ENCODE measurements around the gene TLCD2.
"Not testable (repeated sequence)": the region's sequence is repeated elsewhere in the genome, so short reads cannot be mapped to it uniquely, and the experiment has no call there.

The TLCD2 gene

GRCh38 chr17:1663934-1664333 is 46.2 kb downstream of the TLCD2 start:
- not testable (repeated sequence) for H3K27ac ChIP-seq (replicated peaks; ENCODE audit: low read length); H3K4ac ChIP-seq (ENCODE audit: low read length); H3K27me3 ChIP-seq (ENCODE audit: control insufficient read depth in 3 of 3, insufficient read depth in 3 of 3, low read depth in 1 of 3, low read length in 3 of 3); H2AK5ac ChIP-seq (ENCODE audit: low read depth, low read length); H3K9ac ChIP-seq (ENCODE audit: low read depth, low read length, poor library complexity); H3K4me3 ChIP-seq (ENCODE audit: low read length in 2 of 2); H2BK120ac ChIP-seq (ENCODE audit: low read depth, low read length); H3K14ac ChIP-seq (ENCODE audit: low read length); H2BK15ac ChIP-seq (ENCODE audit: low read length); H3K9me3 ChIP-seq (replicated peaks in 1 of 2; ENCODE audit: control insufficient read depth in 2 of 2, insufficient read depth in 1 of 2, low read depth in 1 of 2, low read length in 2 of 2); H3K4me2 ChIP-seq (ENCODE audit: insufficient read depth, low read length, poor library complexity, severe bottlenecking); H2BK12ac ChIP-seq (ENCODE audit: low read length); DNase-seq (ENCODE audit: low spot score); H4K91ac ChIP-seq (ENCODE audit: low read depth, low read length, poor library complexity); H2BK5ac ChIP-seq (ENCODE audit: low read length); H4K8ac ChIP-seq (ENCODE audit: low read depth, low read length); H3K4me1 ChIP-seq (ENCODE audit: control insufficient read depth in 2 of 2, insufficient read depth in 1 of 2, low read depth in 1 of 2, low read length in 2 of 2); H3K18ac ChIP-seq (ENCODE audit: low read length); H3K23ac ChIP-seq (ENCODE audit: low read depth, low read length, poor library complexity); H3K79me1 ChIP-seq (ENCODE audit: low read depth, low read length); H2AFZ ChIP-seq (ENCODE audit: low read length)
- peaks cover 48 to 97% of the 10 kb centered on the region in 2 donors for H3K36me3 ChIP-seq (replicated peaks in 1 of 2; ENCODE audit: control insufficient read depth in 2 of 2, insufficient read depth in 2 of 2, low read length in 2 of 2)
- no CpG with 5 or more reads among the region's 5 CpGs for WGBS, 2 donors (ENCODE audit: extremely low coverage in 2 of 2, insufficient read length in 2 of 2, insufficient replicate concordance in 1 of 2)

GRCh38 chr17:1661045-1661444 is 49.1 kb downstream of the TLCD2 start:
- Histone ChIP-seq H2BK12ac (ENCODE audit: low read length) (no peak overlapping the region), H3K36me3 (replicated peaks in 1 of 2; ENCODE audit: control insufficient read depth in 2 of 2, insufficient read depth in 2 of 2, low read length in 2 of 2) (peaks cover 57 to 98% of the 10 kb centered on the region in 2 donors), H3K27me3 (ENCODE audit: control insufficient read depth in 3 of 3, insufficient read depth in 3 of 3, low read depth in 1 of 3, low read length in 3 of 3) (no peaks in the 10 kb centered on the region), H3K27ac (replicated peaks; ENCODE audit: low read length) (no peak overlapping the region), H3K4me2 (ENCODE audit: insufficient read depth, low read length, poor library complexity, severe bottlenecking) (no peak overlapping the region), H2BK15ac (ENCODE audit: low read length) (no peak overlapping the region), H3K23ac (ENCODE audit: low read depth, low read length, poor library complexity) (no peak overlapping the region), H3K14ac (ENCODE audit: low read length) (no peak overlapping the region), H3K4ac (ENCODE audit: low read length) (no peak overlapping the region), H3K4me3 (ENCODE audit: low read length in 2 of 2) (no peak overlapping the region), H2AK5ac (ENCODE audit: low read depth, low read length) (no peak overlapping the region), H2BK5ac (ENCODE audit: low read length) (no peak overlapping the region), H4K91ac (ENCODE audit: low read depth, low read length, poor library complexity) (no peak overlapping the region), H4K8ac (ENCODE audit: low read depth, low read length) (no peak overlapping the region), H3K9me3 (replicated peaks in 1 of 2; ENCODE audit: control insufficient read depth in 2 of 2, insufficient read depth in 1 of 2, low read depth in 1 of 2, low read length in 2 of 2) (peaks cover 0 to 4% of the 10 kb centered on the region in 2 donors), H3K9ac (ENCODE audit: low read depth, low read length, poor library complexity) (no peak overlapping the region), H3K79me1 (ENCODE audit: low read depth, low read length) (peaks cover 1% of the 10 kb centered on the region), H3K18ac (ENCODE audit: low read length) (no peak overlapping the region), H2BK120ac (ENCODE audit: low read depth, low read length) (no peak overlapping the region), H3K4me1 (ENCODE audit: control insufficient read depth in 2 of 2, insufficient read depth in 1 of 2, low read depth in 1 of 2, low read length in 2 of 2) (no peaks in the 10 kb centered on the region), H2AFZ (ENCODE audit: low read length) (no peak overlapping the region)
- no peak for DNase-seq (ENCODE audit: low spot score)
- WGBS, 2 donors (ENCODE audit: extremely low coverage in 2 of 2, insufficient read length in 2 of 2, insufficient replicate concordance in 1 of 2), result no CpG with 5 or more reads among the region's 12 CpGs

- Histone ChIP-seq H3K9me3 (replicated peaks in 1 of 2; ENCODE audit: control insufficient read depth in 2 of 2, insufficient read depth in 1 of 2, low read depth in 1 of 2, low read length in 2 of 2) (peaks cover 0 to 4% of the 10 kb centered on the region in 2 donors), H3K36me3 (replicated peaks in 1 of 2; ENCODE audit: control insufficient read depth in 2 of 2, insufficient read depth in 2 of 2, low read length in 2 of 2) (peaks cover 71 to 97% of the 10 kb centered on the region in 2 donors)
Measured at GRCh38 chr17:1658100-1658499, 52.1 kb downstream of the TLCD2 start.

GRCh38 chr17:1653735-1654134 is 56.4 kb downstream of the TLCD2 start:
- H2BK120ac ChIP-seq (ENCODE audit: low read depth, low read length), result no peak overlapping the region
- peak overlapping the region; percentile 39 for H3K9ac ChIP-seq (ENCODE audit: low read depth, low read length, poor library complexity)
- no peak overlapping the region for H3K18ac ChIP-seq (ENCODE audit: low read length)
- H2BK12ac ChIP-seq (ENCODE audit: low read length), result no peak overlapping the region
- no peak overlapping the region for H3K4ac ChIP-seq (ENCODE audit: low read length)
- H3K4me2 ChIP-seq (ENCODE audit: insufficient read depth, low read length, poor library complexity, severe bottlenecking), result no peak overlapping the region
- H3K36me3 ChIP-seq (replicated peaks in 1 of 2; ENCODE audit: control insufficient read depth in 2 of 2, insufficient read depth in 2 of 2, low read length in 2 of 2), result peaks cover 61 to 87% of the 10 kb centered on the region in 2 donors
- H3K9me3 ChIP-seq (replicated peaks in 1 of 2; ENCODE audit: control insufficient read depth in 2 of 2, insufficient read depth in 1 of 2, low read depth in 1 of 2, low read length in 2 of 2), result peaks cover 0 to 6% of the 10 kb centered on the region in 2 donors
- no peaks in the 10 kb centered on the region for H3K79me1 ChIP-seq (ENCODE audit: low read depth, low read length)
- no peaks in the 10 kb centered on the region for H3K27me3 ChIP-seq (ENCODE audit: control insufficient read depth in 3 of 3, insufficient read depth in 3 of 3, low read depth in 1 of 3, low read length in 3 of 3)
- no peak overlapping the region for H2AK5ac ChIP-seq (ENCODE audit: low read depth, low read length)
- H3K4me1 ChIP-seq (ENCODE audit: control insufficient read depth in 2 of 2, insufficient read depth in 1 of 2, low read depth in 1 of 2, low read length in 2 of 2), result peaks cover 6 to 9% of the 10 kb centered on the region in 2 donors
- no peak for DNase-seq (ENCODE audit: low spot score)
- no CpG with 5 or more reads among the region's 14 CpGs for WGBS, 2 donors (ENCODE audit: extremely low coverage in 2 of 2, insufficient read length in 2 of 2, insufficient replicate concordance in 1 of 2)
- no peak overlapping the region for H2BK5ac ChIP-seq (ENCODE audit: low read length)
- H4K8ac ChIP-seq (ENCODE audit: low read depth, low read length), result no peak overlapping the region
- H3K4me3 ChIP-seq (ENCODE audit: low read length in 2 of 2), result no peak overlapping the region
- H3K23ac ChIP-seq (ENCODE audit: low read depth, low read length, poor library complexity), result peak overlapping the region; percentile 6
- no peak overlapping the region for H3K27ac ChIP-seq (replicated peaks; ENCODE audit: low read length)
- no peak overlapping the region for H2AFZ ChIP-seq (ENCODE audit: low read length)
- no peak overlapping the region for H3K14ac ChIP-seq (ENCODE audit: low read length)
- H2BK15ac ChIP-seq (ENCODE audit: low read length), result no peak overlapping the region
- H4K91ac ChIP-seq (ENCODE audit: low read depth, low read length, poor library complexity), result peak overlapping the region; percentile 77

More at GRCh38 chr17:1658100-1658499, 52.1 kb downstream of the TLCD2 start:
- Histone ChIP-seq H4K8ac (ENCODE audit: low read depth, low read length) (no peak overlapping the region), H3K79me1 (ENCODE audit: low read depth, low read length) (peaks cover 1% of the 10 kb centered on the region), H3K27ac (replicated peaks; ENCODE audit: low read length) (no peak overlapping the region), H3K4me2 (ENCODE audit: insufficient read depth, low read length, poor library complexity, severe bottlenecking) (no peak overlapping the region), H3K23ac (ENCODE audit: low read depth, low read length, poor library complexity) (no peak overlapping the region), H3K9ac (ENCODE audit: low read depth, low read length, poor library complexity) (no peak overlapping the region), H2AK5ac (ENCODE audit: low read depth, low read length) (no peak overlapping the region), H2BK5ac (ENCODE audit: low read length) (no peak overlapping the region), H3K27me3 (ENCODE audit: control insufficient read depth in 3 of 3, insufficient read depth in 3 of 3, low read depth in 1 of 3, low read length in 3 of 3) (no peaks in the 10 kb centered on the region), H3K4me3 (ENCODE audit: low read length in 2 of 2) (no peak overlapping the region), H2BK15ac (ENCODE audit: low read length) (no peak overlapping the region), H3K14ac (ENCODE audit: low read length) (no peak overlapping the region), H3K4me1 (ENCODE audit: control insufficient read depth in 2 of 2, insufficient read depth in 1 of 2, low read depth in 1 of 2, low read length in 2 of 2) (no peaks in the 10 kb centered on the region), H4K91ac (ENCODE audit: low read depth, low read length, poor library complexity) (no peak overlapping the region), H2BK12ac (ENCODE audit: low read length) (no peak overlapping the region), H2BK120ac (ENCODE audit: low read depth, low read length) (no peak overlapping the region), H2AFZ (ENCODE audit: low read length) (no peak overlapping the region), H3K18ac (ENCODE audit: low read length) (no peak overlapping the region), H3K4ac (ENCODE audit: low read length) (no peak overlapping the region)
- WGBS, 2 donors (ENCODE audit: extremely low coverage in 2 of 2, insufficient read length in 2 of 2, insufficient replicate concordance in 1 of 2), result no CpG with 5 or more reads among the region's 9 CpGs
- no peak for DNase-seq (ENCODE audit: low spot score)

Data from neuronal stem cell (in vitro differentiated cells).